ENCODE data around the gene XAGE5.
"Not testable (repeated sequence)": the region's sequence is repeated elsewhere in the genome, so short reads cannot be mapped to it uniquely, and the experiment has no call there.

- TF ChIP-seq TAF1 (conservative IDR thresholded peaks at IDR 0.05); CTCF (IDR thresholded peaks at IDR 0.05; ENCODE audit: low read depth, low read length, missing input control); RAD21 (IDR thresholded peaks at IDR 0.05); REST (IDR thresholded peaks at IDR 0.05); SP1 (IDR thresholded peaks at IDR 0.05); MAX (IDR thresholded peaks at IDR 0.05); ATF3 (IDR thresholded peaks at IDR 0.05); JUND (IDR thresholded peaks at IDR 0.05); ZBTB33 (IDR thresholded peaks at IDR 0.05); RXRA (IDR thresholded peaks at IDR 0.05); HNF4G (IDR thresholded peaks at IDR 0.05); YY1 (IDR thresholded peaks at IDR 0.05): not testable (repeated sequence)
These were observed 46.0 kb downstream of the XAGE5 start for GRCh38 chrX:52856991-52857525.

All from liver (tissue), 3 donors.